HG02759 (cell line): ENCODE results near the gene EEA1.

Experiments
- ATAC-seq: cut with Tn5 transposase; IDR thresholded peaks from one replicate; pipeline ENCODE4 v1.9.1; 2021; ENCODE audit warnings: mild to moderate bottlenecking, moderate library complexity; ENCODE audit not compliant: unreplicated experiment

EEA1 gene

GRCh38 chr12:92939116-92939515 is 10.0 kb upstream of the EEA1 start:
- ATAC-seq: no peak

- no peak for ATAC-seq
These were observed 9.5 kb upstream of the EEA1 start for GRCh38 chr12:92938638-92939037.

DNA sequence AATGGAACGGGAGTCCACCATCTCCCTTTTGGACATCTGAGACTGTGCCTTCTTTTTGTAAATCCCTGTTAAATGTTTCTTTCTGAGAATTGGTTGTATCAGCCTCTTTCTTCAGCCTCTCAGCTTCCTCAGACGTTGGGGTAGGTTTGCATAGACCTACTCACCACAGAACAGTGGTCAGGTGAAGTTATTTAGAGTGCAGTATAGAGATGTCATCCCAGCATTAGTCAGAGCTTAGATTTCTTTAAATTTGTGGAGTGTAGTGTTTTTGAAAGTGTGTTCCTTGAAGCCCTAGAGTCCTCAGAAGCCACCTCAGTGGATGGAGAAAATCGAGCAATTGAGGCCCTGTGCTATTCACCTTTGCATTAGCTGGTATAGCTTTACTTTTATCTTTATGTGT is 8.9 kb upstream of the EEA1 start:
- peak; percentile 71 for ATAC-seq

- ATAC-seq: no peak
These were observed 4.5 kb upstream of the EEA1 start for GRCh38 chr12:92933606-92934005.

- ATAC-seq: no peak
These were observed 1.3 kb upstream of the EEA1 start for GRCh38 chr12:92930421-92930820.

DNA sequence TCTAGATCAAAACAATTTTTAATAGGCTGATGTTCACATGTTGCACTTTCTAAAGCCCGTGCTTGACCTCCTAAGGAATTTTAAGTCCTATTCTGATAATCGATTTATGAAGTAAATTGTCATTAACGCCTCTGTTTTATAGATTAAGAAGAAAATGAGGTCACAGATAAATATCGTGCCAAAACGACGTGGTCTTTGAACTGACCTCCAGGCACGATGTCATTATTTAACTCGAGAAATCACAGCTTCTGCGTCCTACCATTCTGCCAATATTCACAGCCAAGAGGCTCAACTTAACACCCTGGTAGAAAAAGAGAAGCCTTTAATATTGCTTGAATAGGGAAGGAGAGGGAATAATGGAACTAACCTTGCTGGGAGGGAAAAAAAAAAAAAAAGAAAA is 888 bp upstream of the EEA1 start:
- ATAC-seq: no peak

DNA sequence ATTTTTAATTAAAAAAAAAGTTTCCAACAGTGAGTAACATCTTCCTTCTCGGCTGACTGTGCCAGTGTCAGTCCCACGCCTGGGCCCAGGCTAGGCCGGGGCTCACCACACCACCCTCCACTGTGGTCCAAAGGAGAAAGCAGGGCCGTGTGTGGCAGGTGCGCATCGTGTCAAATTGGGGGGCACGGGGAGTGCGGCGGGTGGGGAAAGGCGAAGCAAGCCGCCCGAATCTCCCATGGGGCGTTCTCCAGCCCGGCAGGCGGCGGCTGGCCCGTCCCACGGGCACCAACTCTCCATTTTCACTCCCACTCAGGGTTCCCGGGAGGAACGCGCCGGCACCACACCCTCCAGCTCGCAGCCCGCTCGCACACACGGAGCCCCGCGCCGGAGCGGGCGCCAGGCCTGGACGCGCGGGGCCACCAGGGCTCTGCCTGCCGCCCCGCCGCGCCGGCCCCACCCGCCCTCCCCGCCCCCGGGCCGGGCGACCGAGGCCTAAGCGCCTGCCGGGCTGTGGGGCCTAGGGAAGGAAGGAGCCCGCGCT is 604 bp downstream of the EEA1 start:
- peak; percentile 7 for ATAC-seq

DNA sequence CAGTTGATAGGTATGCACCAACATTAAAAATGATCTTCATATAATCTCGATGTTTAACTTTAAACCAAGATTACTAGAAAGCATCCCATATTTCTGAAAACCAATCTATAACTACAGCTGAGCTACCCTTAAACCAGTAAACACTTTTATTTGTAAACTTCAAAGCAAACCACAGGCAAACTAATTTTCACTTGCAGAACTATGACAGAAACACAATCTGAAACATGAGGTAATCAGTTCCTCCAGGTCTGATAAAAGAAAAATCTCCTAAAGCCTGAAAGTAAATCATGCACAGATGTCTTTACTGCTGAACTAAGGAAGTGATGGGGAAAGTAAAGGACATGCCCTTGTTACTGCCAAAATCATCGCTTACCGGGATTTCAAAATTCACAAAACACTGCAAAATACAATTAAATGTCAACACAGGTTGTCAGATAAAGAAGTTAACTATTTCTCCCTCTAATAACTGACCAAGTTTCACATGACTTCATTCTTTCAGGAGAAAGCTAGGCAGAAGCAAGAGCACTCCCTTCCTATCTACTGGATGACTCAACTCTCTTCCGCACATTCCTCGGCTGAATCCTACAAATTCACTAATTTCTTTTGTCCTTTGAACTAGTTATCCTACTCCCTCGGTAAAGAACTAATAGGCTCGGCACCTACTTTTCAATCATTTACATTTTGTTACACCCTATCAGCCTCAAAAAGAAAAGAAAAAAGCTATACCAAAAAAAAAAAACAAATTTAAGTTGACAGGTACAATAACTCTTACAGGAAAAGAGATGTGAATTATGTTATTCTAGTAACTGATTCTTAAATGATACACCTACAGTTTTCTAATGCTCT is 1.4 kb downstream of the EEA1 start:
- ATAC-seq: no peak

DNA sequence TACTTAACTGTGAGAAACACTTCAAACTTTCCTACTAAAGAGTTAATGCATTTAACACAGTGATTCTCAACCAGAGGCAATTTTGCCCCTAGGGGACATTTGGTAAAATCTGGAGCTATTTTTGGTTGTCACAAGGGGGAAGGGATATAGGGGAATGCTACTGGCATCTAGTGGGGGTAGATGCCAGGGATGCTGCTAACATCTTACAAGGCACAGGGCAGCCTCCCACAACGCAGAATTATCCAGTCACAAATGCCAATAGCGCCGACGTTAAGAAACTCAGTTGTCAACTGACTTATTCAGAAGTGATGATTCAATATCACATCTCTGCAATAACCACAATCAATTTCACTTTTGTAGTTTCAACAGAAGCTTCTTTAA is 2.0 kb downstream of the EEA1 start:
- no peak for ATAC-seq

- ATAC-seq: no peak
These were observed 2.5 kb downstream of the EEA1 start for GRCh38 chr12:92926549-92926948.

DNA sequence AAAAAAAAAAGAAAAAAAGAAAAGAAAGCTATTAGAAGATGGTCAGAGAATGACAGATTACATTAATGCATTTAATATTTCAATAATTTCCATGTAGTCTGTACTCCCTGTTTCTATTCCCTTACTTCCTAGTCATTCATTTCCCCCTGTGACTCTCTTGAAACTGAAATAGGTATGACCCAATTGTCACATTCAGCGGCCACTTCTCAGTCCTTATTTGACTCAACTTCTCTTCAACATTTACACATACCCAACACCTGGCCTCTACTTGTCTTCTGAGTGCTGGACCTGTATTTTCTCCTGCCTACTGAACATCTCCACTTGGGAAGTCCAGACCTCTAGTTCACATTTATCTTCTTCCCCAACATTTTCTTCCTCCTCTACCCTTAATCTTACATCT is 7.2 kb downstream of the EEA1 start:
- peak; percentile 93 for ATAC-seq

- ATAC-seq: no peak
These were observed 13.7 kb downstream of the EEA1 start for GRCh38 chr12:92915365-92915764.

DNA sequence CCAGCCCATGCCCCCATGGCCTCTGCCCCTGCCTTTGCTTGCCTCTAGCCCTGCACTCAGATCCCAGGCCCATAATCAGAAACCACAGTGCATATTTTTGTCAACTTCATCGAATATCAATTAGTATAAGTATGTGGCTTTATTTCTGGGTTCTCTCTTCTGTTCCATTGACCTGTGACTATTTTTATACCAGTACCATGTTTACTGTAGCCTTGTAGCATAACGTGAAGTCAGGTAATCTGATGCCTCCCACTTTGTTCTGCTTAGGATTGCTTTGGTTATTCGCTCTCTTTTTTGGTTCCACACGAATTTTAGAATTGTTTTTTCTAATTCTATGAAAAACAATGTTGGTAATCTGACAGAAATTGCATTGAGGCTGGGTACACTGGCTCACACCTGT is 14.9 kb downstream of the EEA1 start:
- ATAC-seq: no peak

DNA sequence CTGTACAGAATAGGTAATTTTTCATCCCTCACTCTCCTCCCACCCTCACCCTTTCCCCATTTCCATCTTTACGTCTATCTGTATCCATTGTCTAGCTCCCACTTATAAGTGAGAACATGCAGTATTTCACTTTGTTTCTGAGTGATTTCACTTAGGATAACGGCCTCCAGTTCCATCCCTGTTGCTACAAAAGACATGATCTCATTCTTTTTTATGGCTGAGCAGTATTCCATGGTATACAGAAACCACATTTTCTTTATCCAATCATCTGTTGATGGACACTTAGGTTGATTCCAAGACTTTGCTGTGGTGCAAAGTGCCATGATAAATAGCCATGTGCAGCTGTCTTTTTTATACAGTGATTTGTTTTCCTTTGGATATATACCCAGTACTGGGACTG is 16.4 kb downstream of the EEA1 start:
- ATAC-seq: no peak

- ATAC-seq: no peak
These were observed 17.0 kb downstream of the EEA1 start for GRCh38 chr12:92912052-92912451.

- no peak for ATAC-seq
These were observed 17.8 kb downstream of the EEA1 start for GRCh38 chr12:92911339-92911738.

- no peak for ATAC-seq
These were observed 21.0 kb downstream of the EEA1 start for GRCh38 chr12:92908108-92908507.

DNA sequence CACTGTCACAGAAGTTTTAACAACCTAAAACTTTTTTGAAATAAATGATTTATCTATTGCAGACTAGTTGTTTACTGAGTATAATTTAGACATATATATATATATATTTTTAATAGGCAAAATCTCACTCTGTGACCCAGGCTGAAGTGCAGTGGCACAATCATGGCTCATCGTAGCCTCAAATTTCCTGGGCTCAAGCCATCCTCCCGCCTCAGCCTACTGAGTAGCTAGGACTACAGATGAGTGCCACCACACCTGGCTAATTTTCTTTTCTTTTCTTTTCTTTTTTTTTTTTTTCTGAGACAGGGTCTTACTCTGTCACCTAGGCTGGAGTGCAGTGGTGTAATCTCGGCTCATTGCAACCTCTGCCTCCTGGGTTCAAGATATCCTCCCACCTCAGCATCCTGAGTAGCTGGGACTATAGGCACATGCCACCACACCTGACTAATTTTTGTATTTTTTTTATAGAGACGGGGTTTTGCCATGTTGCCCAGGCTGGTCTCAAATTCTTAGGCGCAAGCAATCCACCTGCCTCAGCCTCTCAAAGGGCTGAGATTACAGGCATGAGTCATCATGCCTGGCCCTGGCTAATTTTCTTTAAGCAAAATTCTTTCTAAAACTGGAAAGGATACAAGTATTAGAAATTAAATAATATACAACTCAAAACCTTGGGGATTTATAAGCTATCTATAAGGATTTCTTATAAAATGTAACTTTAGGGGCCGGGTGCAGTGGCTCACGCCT is 23.1 kb downstream of the EEA1 start:
- no peak for ATAC-seq

GRCh38 chr12:92905258-92905810 is 23.8 kb downstream of the EEA1 start:
- ATAC-seq: no peak

GRCh38 chr12:92900941-92901340 is 28.2 kb downstream of the EEA1 start:
- ATAC-seq: no peak

- ATAC-seq: no peak
These were observed 29.6 kb downstream of the EEA1 start for GRCh38 chr12:92899386-92900001.
